ACC112 (cell line): Measurements from ENCODE around the gene SCGB3A1.

ENCODE experiments used
- H2AFZ ChIP-seq: fragments of 200-600 bp; sonication (generic); one replicate; pipeline ENCODE4 v1.6.0; 2017; ENCODE audit warnings: antibody characterized with exemption, low read length; ENCODE audit not compliant: unreplicated experiment
- H3K27ac ChIP-seq: fragments of 200-600 bp; sonication (generic); 2 replicates; pipeline ENCODE4 v1.5.1; 2014; ENCODE audit warnings: low read depth, mild to moderate bottlenecking, antibody characterized with exemption, low read length, moderate library complexity
- H3K27me3 ChIP-seq: fragments of 200-600 bp; sonication (generic); 2 replicates; pipeline ENCODE4 v1.6.1; 2014; ENCODE audit warnings: mild to moderate bottlenecking, antibody characterized with exemption, low read length, moderate library complexity, mixed read lengths; ENCODE audit not compliant: insufficient read depth
- H3K36me3 ChIP-seq: fragments of 200-600 bp; sonication (generic); 2 replicates; pipeline ENCODE4 v1.6.1; 2016; ENCODE audit warnings: mild to moderate bottlenecking, antibody characterized with exemption, low read length, moderate library complexity, mixed read lengths; ENCODE audit not compliant: insufficient read depth
- H3K4me1 ChIP-seq: fragments of 200-600 bp; sonication (generic); one replicate; pipeline ENCODE4 v1.6.1; 2016; ENCODE audit warnings: low read length, mixed read lengths; ENCODE audit not compliant: insufficient read depth, unreplicated experiment, control insufficient read depth
- H3K4me3 ChIP-seq: fragments of 200-600 bp; sonication (generic); 2 replicates; pipeline ENCODE4 v1.5.1; 2014; ENCODE audit warnings: mild to moderate bottlenecking, low read depth, low read length
- H3K79me2 ChIP-seq: fragments of 200-600 bp; sonication (generic); one replicate; pipeline ENCODE4 v1.6.0; 2016; ENCODE audit warnings: low read length; ENCODE audit not compliant: control insufficient read depth, unreplicated experiment, insufficient read depth

Gene SCGB3A1

DNA sequence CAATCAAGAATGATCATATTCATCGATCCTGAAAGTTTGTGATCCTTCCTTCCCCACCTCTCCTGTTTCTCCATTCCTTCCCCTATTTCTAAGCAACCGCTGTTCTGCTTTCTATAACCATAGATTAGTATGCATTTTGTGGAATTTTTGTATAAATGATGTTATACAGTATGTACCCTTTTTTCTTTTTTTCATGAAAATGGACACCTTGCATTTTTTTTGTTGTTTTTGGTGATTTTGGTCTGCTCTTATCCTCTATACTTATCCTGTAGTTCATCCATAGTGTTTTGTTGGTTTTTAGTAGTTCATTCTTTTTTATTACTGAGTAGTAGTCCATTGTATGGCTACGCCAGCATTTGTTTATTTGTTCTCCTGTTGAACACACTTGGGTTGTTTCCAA lies 46.1 kb downstream of the SCGB3A1 start:
- H3K79me2 ChIP-seq: peaks cover 46% of the 10 kb centered on the region
- H3K27me3 ChIP-seq: no peaks in the 10 kb centered on the region
- H3K4me3 ChIP-seq: no peak overlapping the region
- peaks cover 19% of the 10 kb centered on the region for H3K36me3 ChIP-seq
- H2AFZ ChIP-seq: no peak overlapping the region
- no peak overlapping the region for H3K27ac ChIP-seq
- H3K4me1 ChIP-seq: no peaks in the 10 kb centered on the region

DNA sequence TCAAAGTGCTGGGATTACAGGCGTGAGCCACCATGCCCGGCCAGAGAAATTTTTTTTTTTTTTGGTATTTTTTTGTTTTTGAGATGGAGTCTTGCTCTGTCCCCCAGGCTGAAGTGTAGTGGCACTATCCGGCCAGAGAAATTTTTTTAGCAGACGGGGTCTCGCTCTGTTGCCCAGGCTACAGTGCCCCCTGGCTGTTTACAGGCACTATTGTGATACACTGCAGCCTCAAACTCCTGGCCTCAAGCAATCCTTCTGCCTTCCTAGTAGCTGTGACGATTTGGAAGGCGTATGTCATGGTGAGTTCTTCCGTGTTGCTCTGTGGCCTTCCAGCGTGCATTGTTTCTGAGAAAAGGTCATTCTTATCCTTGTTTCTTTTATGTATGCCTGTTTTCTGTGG lies 49.6 kb downstream of the SCGB3A1 start:
- Histone ChIP-seq H2AFZ (no peak overlapping the region), H3K4me3 (no peak overlapping the region), H3K79me2 (peaks cover 45% of the 10 kb centered on the region), H3K27me3 (no peaks in the 10 kb centered on the region), H3K27ac (no peak overlapping the region), H3K4me1 (no peaks in the 10 kb centered on the region), H3K36me3 (peaks cover 21% of the 10 kb centered on the region)
